ENCODE results near the gene CCRL2. TPM values are rescaled to one million over a fixed set of nuclear protein-coding genes. Genes with fewer than 3 reads are reported as not detected.
"Not testable (repeated sequence)": the region's sequence is repeated elsewhere in the genome, so short reads cannot be mapped to it uniquely, and the experiment has no call there.

Gene CCRL2
- polyA plus RNA-seq, 4 donors = 10.7 to 13.9 (median 12.2) TPM

DNA sequence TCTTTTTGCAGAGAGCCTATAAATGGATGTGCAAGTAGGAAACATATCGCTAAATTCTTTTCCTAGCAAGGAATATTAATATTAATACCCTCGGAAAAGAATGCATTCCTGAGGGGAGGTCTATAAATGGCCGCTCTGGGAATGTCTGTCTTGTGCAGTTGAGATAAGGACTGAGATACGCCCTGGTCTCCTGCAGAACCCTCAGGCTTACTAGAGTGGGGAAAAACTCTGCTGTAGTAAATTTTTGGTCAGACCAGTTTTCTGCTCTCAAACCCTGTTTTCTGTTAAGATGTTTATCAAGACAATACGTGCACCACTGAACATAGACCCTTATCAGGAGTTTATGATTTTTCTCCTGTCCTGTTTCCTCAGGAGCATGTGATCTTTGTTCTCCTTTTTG, 24.8 kb downstream of the CCRL2 start:
- not testable (repeated sequence) for H3K4me3 ChIP-seq (ENCODE audit: low read depth in 1 of 3, low read length in 3 of 3); H3K36me3 ChIP-seq (ENCODE audit: control insufficient read depth in 3 of 3, insufficient read depth in 2 of 3, low read depth in 1 of 3, low read length in 3 of 3); H3K27ac ChIP-seq (ENCODE audit: low read depth in 1 of 3, low read length in 2 of 3); DNase-seq; H3K27me3 ChIP-seq (ENCODE audit: control insufficient read depth in 3 of 3, insufficient read depth in 3 of 3, low read length in 3 of 3); FAIRE-seq; H3K9me3 ChIP-seq (ENCODE audit: control insufficient read depth in 2 of 2, insufficient read depth in 1 of 2, low read depth in 1 of 2, low read length in 1 of 2)
- peaks cover 0 to 29% (median 3%) of the 10 kb centered on the region in 3 donors for H3K4me1 ChIP-seq (ENCODE audit: control insufficient read depth in 3 of 3, insufficient read depth in 2 of 3, low read depth in 1 of 3, low read length in 2 of 3)
- 85 to 87% (median 87%) methylated on average over 5 of the region's 5 CpGs for WGBS, 3 donors

- H3K4me1 ChIP-seq (ENCODE audit: control insufficient read depth in 3 of 3, insufficient read depth in 2 of 3, low read depth in 1 of 3, low read length in 2 of 3) = peaks cover 0 to 23% (median 3%) of the 10 kb centered on the region in 3 donors
- not testable (repeated sequence) for H3K27ac ChIP-seq (ENCODE audit: low read depth in 1 of 3, low read length in 2 of 3); H3K27me3 ChIP-seq (ENCODE audit: control insufficient read depth in 3 of 3, insufficient read depth in 3 of 3, low read length in 3 of 3); H3K36me3 ChIP-seq (ENCODE audit: control insufficient read depth in 3 of 3, insufficient read depth in 2 of 3, low read depth in 1 of 3, low read length in 3 of 3); H3K4me3 ChIP-seq (ENCODE audit: low read depth in 1 of 3, low read length in 3 of 3); DNase-seq; FAIRE-seq; H3K9me3 ChIP-seq (ENCODE audit: control insufficient read depth in 2 of 2, insufficient read depth in 1 of 2, low read depth in 1 of 2, low read length in 1 of 2)
- 55 to 73% (median 63%) methylated on average over 4 of the region's 4 CpGs for WGBS, 3 donors
These were observed 26.1 kb downstream of the CCRL2 start for GRCh38 chr3:46433118-46433517.

DNA sequence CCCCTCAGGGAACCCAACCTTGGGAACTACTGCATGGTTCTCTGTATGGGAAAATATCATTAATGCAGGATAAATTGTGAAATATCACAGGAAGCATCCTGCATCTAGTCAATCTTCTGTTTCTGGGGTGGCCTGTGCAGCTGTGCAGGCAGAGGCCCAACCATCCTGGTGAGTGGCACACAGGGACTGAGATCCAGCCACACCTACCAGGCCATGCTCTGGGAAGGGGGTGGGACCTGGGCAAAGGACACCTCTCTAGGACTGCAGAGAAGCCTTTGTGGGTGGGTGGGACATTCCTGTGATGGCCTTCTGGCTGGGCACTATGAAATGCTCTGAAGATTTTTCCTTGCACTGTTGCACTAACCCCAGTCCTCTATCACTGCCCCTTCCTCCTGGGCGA, 26.8 kb downstream of the CCRL2 start:
- H3K9me3 ChIP-seq (ENCODE audit: control insufficient read depth in 2 of 2, insufficient read depth in 1 of 2, low read depth in 1 of 2, low read length in 1 of 2) = peaks cover 0 to 9% of the 10 kb centered on the region in 2 donors
- H3K27ac ChIP-seq (ENCODE audit: low read depth in 1 of 3, low read length in 2 of 3) = no peak overlapping the region
- H3K27me3 ChIP-seq (ENCODE audit: control insufficient read depth in 3 of 3, insufficient read depth in 3 of 3, low read length in 3 of 3) = no peaks in the 10 kb centered on the region
- H3K4me1 ChIP-seq (ENCODE audit: control insufficient read depth in 3 of 3, insufficient read depth in 2 of 3, low read depth in 1 of 3, low read length in 2 of 3) = peaks cover 0 to 16% (median 0%) of the 10 kb centered on the region in 3 donors
- 90 to 100% (median 100%) methylated on average over 1 of the region's 1 CpG for WGBS, 3 donors
- DNase-seq = no peak
- no peak for FAIRE-seq
- no peak overlapping the region for H3K4me3 ChIP-seq (ENCODE audit: low read depth in 1 of 3, low read length in 3 of 3)
- no peaks in the 10 kb centered on the region for H3K36me3 ChIP-seq (ENCODE audit: control insufficient read depth in 3 of 3, insufficient read depth in 2 of 3, low read depth in 1 of 3, low read length in 3 of 3)

- FAIRE-seq (no peak), DNase-seq (peak; percentile 17 to 35)
- Histone ChIP-seq H3K4me1 (ENCODE audit: control insufficient read depth in 3 of 3, insufficient read depth in 2 of 3, low read depth in 1 of 3, low read length in 2 of 3) (peaks cover 0 to 3% (median 0%) of the 10 kb centered on the region in 3 donors), H3K27me3 (ENCODE audit: control insufficient read depth in 3 of 3, insufficient read depth in 3 of 3, low read length in 3 of 3) (no peaks in the 10 kb centered on the region), H3K9me3 (ENCODE audit: control insufficient read depth in 2 of 2, insufficient read depth in 1 of 2, low read depth in 1 of 2, low read length in 1 of 2) (peaks cover 0 to 9% of the 10 kb centered on the region in 2 donors), H3K36me3 (ENCODE audit: control insufficient read depth in 3 of 3, insufficient read depth in 2 of 3, low read depth in 1 of 3, low read length in 3 of 3) (no peaks in the 10 kb centered on the region), H3K4me3 (ENCODE audit: low read depth in 1 of 3, low read length in 3 of 3) (no peak overlapping the region), H3K27ac (ENCODE audit: low read depth in 1 of 3, low read length in 2 of 3) (no peak overlapping the region)
- 80 to 88% (median 83%) methylated on average over 3 of the region's 3 CpGs for WGBS, 3 donors
These were observed 28.1 kb downstream of the CCRL2 start for GRCh38 chr3:46435081-46435726.

DNA sequence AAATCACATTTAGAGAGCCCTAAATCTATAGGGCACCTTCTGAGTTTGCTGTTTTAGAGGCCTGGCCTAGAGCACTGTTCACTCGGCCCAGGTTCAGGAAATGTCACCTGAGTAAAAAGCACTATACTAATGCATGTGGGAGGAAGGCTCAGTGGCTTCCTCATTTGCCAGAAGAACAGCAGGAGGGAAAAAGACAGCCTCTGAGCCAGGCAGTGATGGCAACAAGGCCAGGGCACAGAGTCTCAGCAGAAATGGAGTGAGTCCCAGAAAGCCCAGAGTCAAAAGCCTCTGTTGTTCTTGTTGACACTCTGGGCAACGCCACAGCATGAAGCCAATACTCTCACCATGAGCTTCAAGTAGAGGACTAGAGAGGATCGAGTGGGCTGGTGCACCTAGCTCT, 31.8 kb downstream of the CCRL2 start:
- Histone ChIP-seq H3K27me3 (ENCODE audit: control insufficient read depth in 3 of 3, insufficient read depth in 3 of 3, low read length in 3 of 3) (no peaks in the 10 kb centered on the region), H3K27ac (ENCODE audit: low read depth in 1 of 3, low read length in 2 of 3) (no peak overlapping the region), H3K4me3 (ENCODE audit: low read depth in 1 of 3, low read length in 3 of 3) (no peak overlapping the region), H3K4me1 (ENCODE audit: control insufficient read depth in 3 of 3, insufficient read depth in 2 of 3, low read depth in 1 of 3, low read length in 2 of 3) (no peaks in the 10 kb centered on the region), H3K9me3 (ENCODE audit: control insufficient read depth in 2 of 2, insufficient read depth in 1 of 2, low read depth in 1 of 2, low read length in 1 of 2) (no peaks in the 10 kb centered on the region), H3K36me3 (ENCODE audit: control insufficient read depth in 3 of 3, insufficient read depth in 2 of 3, low read depth in 1 of 3, low read length in 3 of 3) (no peaks in the 10 kb centered on the region)
- DNase-seq = no peak
- no peak for FAIRE-seq
- 81 to 88% (median 82%) methylated on average over 3 of the region's 3 CpGs for WGBS, 3 donors

- Histone ChIP-seq H3K4me3 (ENCODE audit: low read depth in 1 of 3, low read length in 3 of 3) (no peak overlapping the region), H3K4me1 (ENCODE audit: control insufficient read depth in 3 of 3, insufficient read depth in 2 of 3, low read depth in 1 of 3, low read length in 2 of 3) (no peaks in the 10 kb centered on the region), H3K36me3 (ENCODE audit: control insufficient read depth in 3 of 3, insufficient read depth in 2 of 3, low read depth in 1 of 3, low read length in 3 of 3) (no peaks in the 10 kb centered on the region), H3K9me3 (ENCODE audit: control insufficient read depth in 2 of 2, insufficient read depth in 1 of 2, low read depth in 1 of 2, low read length in 1 of 2) (no peaks in the 10 kb centered on the region), H3K27ac (ENCODE audit: low read depth in 1 of 3, low read length in 2 of 3) (peak overlapping the region in 1 of 3 donors; percentile 48), H3K27me3 (ENCODE audit: control insufficient read depth in 3 of 3, insufficient read depth in 3 of 3, low read length in 3 of 3) (no peaks in the 10 kb centered on the region)
- WGBS, 3 donors = 71 to 77% (median 74%) methylated on average over 4 of the region's 4 CpGs
- DNase-seq = peak in 1 of 2 donors; percentile 70
- no peak for FAIRE-seq
These were observed 33.7 kb downstream of the CCRL2 start for GRCh38 chr3:46440531-46441294.

- peak; percentile 60 to 66 for DNase-seq
- Histone ChIP-seq H3K4me3 (ENCODE audit: low read depth in 1 of 3, low read length in 3 of 3) (no peak overlapping the region), H3K27me3 (ENCODE audit: control insufficient read depth in 3 of 3, insufficient read depth in 3 of 3, low read length in 3 of 3) (no peaks in the 10 kb centered on the region), H3K36me3 (ENCODE audit: control insufficient read depth in 3 of 3, insufficient read depth in 2 of 3, low read depth in 1 of 3, low read length in 3 of 3) (no peaks in the 10 kb centered on the region), H3K4me1 (ENCODE audit: control insufficient read depth in 3 of 3, insufficient read depth in 2 of 3, low read depth in 1 of 3, low read length in 2 of 3) (no peaks in the 10 kb centered on the region), H3K9me3 (ENCODE audit: control insufficient read depth in 2 of 2, insufficient read depth in 1 of 2, low read depth in 1 of 2, low read length in 1 of 2) (no peaks in the 10 kb centered on the region), H3K27ac (ENCODE audit: low read depth in 1 of 3, low read length in 2 of 3) (no peak overlapping the region)
- peak; percentile 10 for FAIRE-seq
- WGBS, 3 donors = 66 to 70% (median 69%) methylated on average over 16 of the region's 16 CpGs
These were observed 35.8 kb downstream of the CCRL2 start for GRCh38 chr3:46442576-46443530.

Data from small intestine (tissue), 7 donors.